IPS-NIHi11 (cell line): ENCODE results near the gene SC5D.

ENCODE experiments used
- DNase-seq: peaks from one replicate; pipeline ENCODE4 v3.0.0; 2012; ENCODE audit warnings: mixed read lengths, low spot score

SC5D gene

GRCh38 chr11:121356357-121356756 is 63.8 kb downstream of the SC5D start:
- no peak for DNase-seq
